Sciatic nerve (tissue), 2 donors: ENCODE measurements around the gene STT3B. TPM values are rescaled to one million over a fixed set of nuclear protein-coding genes. Genes with fewer than 3 reads are reported as not detected.

ENCODE experiments used
- ATAC-seq: fragments of 200-7000 bp; cut with Tn5 transposase; one replicate; pipeline ENCODE4 v1.9.1; 2020; ENCODE audit warnings: mild to moderate bottlenecking, moderate library complexity
- DNase-seq: peaks from one replicate; pipeline ENCODE4 v3.0.0-alpha.2; 2020; ENCODE audit warnings: low spot score
- intact Hi-C: fragments of 100-400 bp; cut with DNase I; formaldehyde crosslinking; loops from one replicate; pipeline ENCODE4 v1.14.2; 2022
- total RNA-seq: library from RNA; stranded (reverse); fragmentation: NEBNext Ultra II Directional; extraction: Animal tissue kit (Norgen Biotek cat#: 25700); gene quantifications from one replicate; pipeline ENCODE4 v1.2.1, GENCODE V29; 2021
- donor health status: DM: no; HTN: no; CAD: no.
- donor health status: DM: no; HTN: no; CAD: no.

Gene STT3B
- total RNA-seq, 1 donor from 2014 or later: 107 TPM

- ATAC-seq: no peak
- intact Hi-C loops: no loop called here
- no peak for DNase-seq
Measured at GRCh38 chr3:31624083-31624709, 91.5 kb downstream of the STT3B start.

- DNase-seq (no peak), ATAC-seq (no peak)
- intact Hi-C loops: no loop called here
Measured at GRCh38 chr3:31625358-31625757, 92.6 kb downstream of the STT3B start.

- no peak for ATAC-seq
- intact Hi-C loops: no loop called here
Measured at GRCh38 chr3:31629054-31629453, 96.3 kb downstream of the STT3B start.

GRCh38 chr3:31634476-31634875 lies 101.8 kb downstream of the STT3B start:
- ATAC-seq: no peak
- intact Hi-C loops: no loop called here
- no peak for DNase-seq

More at GRCh38 chr3:31629054-31629453, 96.3 kb downstream of the STT3B start:
- DNase-seq: no peak

GRCh38 chr3:31635545-31635944 lies 102.8 kb downstream of the STT3B start:
- DNase-seq: no peak
- intact Hi-C loops: no loop called here
- ATAC-seq: no peak

GRCh38 chr3:31636049-31636448 lies 103.3 kb downstream of the STT3B start:
- intact Hi-C loops: no loop called here
- DNase-seq: no peak
- ATAC-seq: no peak

GRCh38 chr3:31636694-31637442 lies 104.1 kb downstream of the STT3B start:
- DNase-seq: no peak
- ATAC-seq: no peak
- intact Hi-C loops: no loop called here

- DNase-seq (no peak), ATAC-seq (no peak)
- intact Hi-C loops: no loop called here
Measured at GRCh38 chr3:31639828-31640227, 107.1 kb downstream of the STT3B start.

- no peak for ATAC-seq
- no peak for DNase-seq
- intact Hi-C loops: no loop called here
Measured at GRCh38 chr3:31645256-31645655, 112.5 kb downstream of the STT3B start.

- no peak for DNase-seq
- intact Hi-C loops: no loop called here
- ATAC-seq: no peak
Measured at GRCh38 chr3:31648286-31648968, 115.7 kb downstream of the STT3B start.

GRCh38 chr3:31652296-31652695 lies 119.6 kb downstream of the STT3B start:
- intact Hi-C loops: no loop called here
- ATAC-seq (no peak), DNase-seq (no peak)

GRCh38 chr3:31653464-31653863 lies 120.7 kb downstream of the STT3B start:
- ATAC-seq (no peak), DNase-seq (no peak)
- intact Hi-C loops: no loop called here

- intact Hi-C loops: no loop called here
- DNase-seq (no peak), ATAC-seq (no peak)
Measured at GRCh38 chr3:31654998-31655397, 122.3 kb downstream of the STT3B start.

GRCh38 chr3:31659246-31659645 lies 126.5 kb downstream of the STT3B start:
- ATAC-seq (no peak), DNase-seq (no peak)
- intact Hi-C loops: no loop called here

- intact Hi-C loops: no loop called here
- ATAC-seq (no peak), DNase-seq (no peak)
Measured at GRCh38 chr3:31661286-31661685, 128.6 kb downstream of the STT3B start.

GRCh38 chr3:31661993-31662670 lies 129.4 kb downstream of the STT3B start:
- DNase-seq (no peak), ATAC-seq (no peak)
- intact Hi-C loops: no loop called here

GRCh38 chr3:31664031-31664430 lies 131.3 kb downstream of the STT3B start:
- DNase-seq (no peak), ATAC-seq (no peak)
- intact Hi-C loops: no loop called here

- ATAC-seq: no peak
- intact Hi-C loops: no loop called here
- DNase-seq: no peak
Measured at GRCh38 chr3:31667582-31667981, 134.9 kb downstream of the STT3B start.

- no peak for DNase-seq
- no peak for ATAC-seq
- intact Hi-C loops: no loop called here
Measured at GRCh38 chr3:31668242-31668641, 135.5 kb downstream of the STT3B start.

- no peak for DNase-seq
- intact Hi-C loops: no loop called here
- ATAC-seq: peak; percentile 57
Measured at GRCh38 chr3:31670136-31670535, 137.4 kb downstream of the STT3B start.
